ENCODE data around the gene PF4V1.

The PF4V1 gene

DNA sequence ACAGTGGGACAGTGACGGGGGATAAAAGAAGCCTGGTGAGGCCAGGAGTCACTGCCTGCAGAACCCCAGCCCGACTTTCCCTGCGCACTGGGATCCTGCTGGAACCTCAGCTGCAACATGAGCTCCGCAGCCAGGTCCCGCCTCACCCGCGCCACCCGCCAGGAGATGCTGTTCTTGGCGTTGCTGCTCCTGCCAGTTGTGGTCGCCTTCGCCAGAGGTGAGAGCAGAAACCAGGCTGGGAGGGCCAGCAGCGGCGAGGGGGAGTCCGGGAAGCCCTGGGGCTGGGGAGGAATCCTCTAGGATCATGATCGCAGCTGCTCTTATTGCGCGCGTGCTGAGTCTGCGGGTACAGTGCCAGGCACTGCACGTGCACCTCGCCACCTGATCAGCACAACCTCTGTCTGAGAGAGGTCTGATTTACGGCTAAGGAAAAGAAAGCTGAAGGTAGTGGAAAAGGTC lies at the start of gene PF4V1:
TSS of gene PF4V1 (plus strand) at position 51 of the 459 bp plus-strand sequence. CDS start at position 118, 67 bp downstream.
- no peak for DNase-seq

- DNase-seq, result no peak
Measured at GRCh38 chr4:73810191-73810590, 42.9 kb upstream of the PF4V1 start.

GRCh38 chr4:73811841-73812240 lies 41.3 kb upstream of the PF4V1 start:
- DNase-seq, result no peak

GRCh38 chr4:73814679-73815078 lies 38.4 kb upstream of the PF4V1 start:
- no peak for DNase-seq

DNA sequence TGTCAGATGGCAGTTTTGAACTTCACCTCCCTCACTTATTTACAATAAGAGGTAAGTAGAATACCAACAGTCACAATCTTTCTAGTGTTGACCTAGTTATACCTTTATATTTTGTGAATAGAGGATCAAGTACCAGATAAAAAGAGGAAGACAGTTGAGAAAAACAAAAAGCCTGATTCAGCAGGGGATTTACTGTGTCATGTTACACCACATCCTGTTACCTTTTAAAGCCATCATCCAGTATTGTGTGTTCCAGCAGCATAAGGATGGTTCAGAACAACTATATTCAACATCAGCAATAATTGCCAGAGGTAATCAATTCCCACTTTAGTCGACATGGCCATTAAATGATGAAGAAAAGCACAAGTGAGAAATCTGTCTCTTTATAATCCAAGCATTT lies 38.0 kb upstream of the PF4V1 start:
- DNase-seq, result no peak

DNA sequence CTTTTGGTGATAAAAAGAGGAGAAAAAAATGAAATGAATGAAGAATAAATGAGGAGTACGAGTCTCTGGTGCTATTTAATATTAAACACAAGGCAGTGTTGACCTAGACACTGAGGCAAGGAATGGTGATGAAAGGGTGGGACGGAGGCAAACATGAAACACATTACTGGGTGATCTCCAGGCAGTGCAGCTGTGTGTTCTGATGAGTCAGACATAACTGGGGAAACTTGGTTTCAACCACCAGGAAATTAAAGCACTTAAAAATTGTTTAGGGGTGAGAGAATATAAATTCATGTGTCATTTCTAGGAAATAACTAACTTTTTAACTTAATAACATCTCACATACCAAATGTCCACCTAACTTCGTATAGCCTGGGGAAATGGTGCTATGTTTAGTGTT lies 36.3 kb upstream of the PF4V1 start:
- DNase-seq, result no peak

DNA sequence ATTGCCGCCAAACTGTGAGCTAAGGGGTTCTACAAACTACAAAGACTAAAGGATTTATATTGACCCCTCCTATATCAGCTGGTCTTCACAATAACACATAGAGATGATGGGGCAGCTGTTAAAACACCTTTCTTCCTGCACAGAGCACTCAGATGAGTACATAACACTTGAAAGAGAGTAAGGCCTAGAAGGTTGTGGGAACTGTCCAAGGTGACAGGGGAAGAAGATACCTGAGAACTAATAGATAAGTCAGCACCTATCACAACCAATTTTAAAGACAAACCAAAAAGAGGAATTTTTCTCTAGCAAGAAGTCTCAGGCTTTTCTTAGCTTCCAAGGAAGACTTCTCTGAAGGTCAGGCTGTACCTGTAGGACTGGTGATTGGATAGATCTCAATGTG lies 35.8 kb upstream of the PF4V1 start:
- no peak for DNase-seq

DNA sequence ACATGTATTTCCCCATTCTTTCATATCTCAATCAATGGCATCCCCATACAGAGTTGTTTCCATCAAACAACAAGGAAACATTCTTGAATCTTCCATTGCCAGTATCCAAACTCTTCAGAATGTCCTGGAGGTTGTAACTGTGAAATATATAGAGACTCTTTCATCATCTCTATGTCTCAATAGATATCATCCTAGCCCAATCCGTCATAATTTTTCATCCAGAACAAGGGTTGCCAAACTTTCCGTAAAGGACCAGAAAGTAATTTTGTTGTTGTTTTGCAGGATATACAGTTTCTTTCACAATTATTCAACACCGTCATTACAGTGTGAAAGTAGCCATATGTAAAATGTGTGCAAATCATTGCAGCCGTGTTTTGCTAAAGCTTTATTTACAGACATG lies 31.8 kb upstream of the PF4V1 start:
- no peak for DNase-seq

- no peak for DNase-seq
Measured at GRCh38 chr4:73822389-73822788, 30.7 kb upstream of the PF4V1 start.

GRCh38 chr4:73822812-73823504 lies 30.1 kb upstream of the PF4V1 start:
- DNase-seq, result no peak

DNA sequence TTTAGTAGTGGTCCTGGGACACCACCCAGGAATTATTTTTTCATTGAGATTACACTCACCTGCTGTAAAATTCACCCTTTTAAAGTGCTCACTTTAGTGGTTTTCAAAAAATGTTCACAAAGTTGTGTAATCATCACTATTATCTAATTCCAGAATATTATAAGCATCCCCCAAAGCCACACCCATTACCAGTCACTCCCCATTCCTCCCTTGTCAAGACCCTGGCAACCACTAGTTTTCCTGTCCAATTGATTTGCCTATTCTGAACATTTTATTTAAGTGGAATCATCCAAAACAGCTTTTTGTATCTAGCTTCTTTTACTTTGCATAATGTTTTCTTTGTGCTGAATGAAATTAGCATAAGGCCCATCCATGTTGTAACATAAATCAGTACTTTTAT lies 29.3 kb upstream of the PF4V1 start:
- DNase-seq, result no peak

DNA sequence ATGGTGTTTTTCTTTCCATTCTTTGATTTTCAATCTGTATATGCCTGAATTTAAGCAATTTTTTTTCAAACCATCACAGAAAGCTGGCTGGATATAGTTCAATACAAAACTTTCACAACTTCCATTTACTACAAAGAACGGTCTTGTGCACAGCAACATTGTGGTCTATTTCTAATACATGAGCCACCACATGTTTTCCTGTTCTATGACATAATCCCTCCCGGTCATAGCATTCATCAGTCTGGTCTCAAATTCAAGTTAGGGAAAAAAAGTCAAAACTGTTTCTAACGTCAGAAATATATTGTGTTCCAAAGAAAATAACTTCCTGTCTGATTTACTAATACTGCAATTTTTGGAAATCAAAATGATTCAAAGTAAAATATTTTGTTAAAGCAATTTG lies 24.1 kb upstream of the PF4V1 start:
- no peak for DNase-seq

GRCh38 chr4:73831569-73831968 lies 21.5 kb upstream of the PF4V1 start:
- no peak for DNase-seq

DNA sequence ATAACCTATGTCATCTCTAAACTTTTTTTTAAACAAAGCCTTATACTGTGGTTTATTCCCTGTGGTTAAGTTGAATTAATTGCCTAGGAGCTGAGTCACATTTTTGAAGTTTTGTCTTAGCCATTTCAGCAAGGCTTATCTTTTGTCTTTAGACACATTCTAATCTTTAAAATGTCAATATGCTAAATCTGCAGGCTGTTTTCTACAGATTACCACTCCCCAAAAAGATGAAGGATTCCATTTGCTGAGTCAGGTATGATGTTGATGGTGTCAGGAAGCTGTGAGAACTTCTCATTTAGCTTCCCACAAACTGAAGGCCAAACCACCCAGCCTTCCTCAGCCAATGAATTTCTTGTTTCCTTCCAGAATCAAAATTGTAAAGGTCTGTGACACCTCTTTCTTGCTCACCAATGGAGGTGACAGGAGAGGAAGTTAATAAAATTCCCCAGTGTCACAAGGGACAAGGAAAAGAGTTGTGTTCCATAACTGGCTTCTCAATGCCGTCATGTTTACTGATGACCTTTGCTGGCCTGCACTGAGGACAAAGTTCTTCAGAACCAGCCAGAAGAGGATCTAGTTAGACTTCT lies 20.4 kb upstream of the PF4V1 start:
- DNase-seq, result no peak

DNA sequence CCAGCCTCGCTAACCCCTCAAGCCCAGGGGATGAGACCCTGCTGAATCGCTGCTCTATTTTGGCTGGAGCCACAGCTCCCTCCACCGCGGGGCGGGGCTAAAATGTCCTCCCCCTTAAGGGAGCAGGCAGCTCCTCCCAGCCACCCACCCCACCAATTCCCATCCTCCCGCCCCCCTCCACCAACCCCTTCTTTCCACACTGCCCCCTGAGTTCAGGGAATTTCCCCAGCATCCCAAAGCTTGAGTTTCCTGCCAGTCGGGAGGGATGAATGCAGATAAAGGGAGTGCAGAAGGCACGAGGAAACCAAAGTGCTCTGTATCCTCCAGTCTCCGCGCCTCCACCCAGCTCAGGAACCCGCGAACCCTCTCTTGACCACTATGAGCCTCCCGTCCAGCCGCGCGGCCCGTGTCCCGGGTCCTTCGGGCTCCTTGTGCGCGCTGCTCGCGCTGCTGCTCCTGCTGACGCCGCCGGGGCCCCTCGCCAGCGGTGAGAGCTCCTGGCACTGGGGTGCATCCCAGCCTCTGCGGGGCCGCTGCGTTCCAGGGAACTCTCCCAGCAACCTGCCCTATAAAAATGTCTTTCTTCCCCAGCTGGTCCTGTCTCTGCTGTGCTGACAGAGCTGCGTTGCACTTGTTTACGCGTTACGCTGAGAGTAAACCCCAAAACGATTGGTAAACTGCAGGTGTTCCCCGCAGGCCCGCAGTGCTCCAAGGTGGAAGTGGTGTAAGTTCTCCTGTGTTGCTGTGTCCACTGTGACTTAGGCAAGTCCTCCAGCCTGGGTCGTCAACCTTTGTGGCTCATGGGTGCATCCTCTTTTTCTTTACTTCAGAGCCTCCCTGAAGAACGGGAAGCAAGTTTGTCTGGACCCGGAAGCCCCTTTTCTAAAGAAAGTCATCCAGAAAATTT lies 16.5 kb upstream of the PF4V1 start, which contains the start of gene CXCL6:
TSS of gene CXCL6 (plus strand) at position 306 of the 907 bp plus-strand sequence. CDS start at position 379, 73 bp downstream.
- no peak for DNase-seq

DNA sequence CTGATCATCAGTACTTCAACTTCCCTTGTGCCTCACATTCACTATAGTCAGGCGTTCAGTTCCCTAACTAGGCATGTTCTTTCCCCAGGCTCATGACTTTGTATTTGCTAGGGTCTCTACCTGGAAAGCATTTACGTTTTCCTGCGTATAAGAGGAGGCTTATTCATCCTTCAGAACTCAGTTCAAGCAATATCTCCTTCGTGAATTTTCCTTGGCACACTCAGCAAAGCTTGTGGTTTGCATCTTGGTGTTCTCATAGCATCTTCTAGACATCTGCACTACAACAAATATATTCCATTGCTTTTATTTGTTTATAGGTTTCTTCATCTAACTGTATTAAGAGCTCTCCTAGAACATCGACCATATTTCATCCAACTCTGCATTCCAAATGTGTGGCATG lies 14.0 kb upstream of the PF4V1 start:
- DNase-seq, result no peak

GRCh38 chr4:73839715-73840114 lies 13.4 kb upstream of the PF4V1 start:
- DNase-seq, result no peak

DNA sequence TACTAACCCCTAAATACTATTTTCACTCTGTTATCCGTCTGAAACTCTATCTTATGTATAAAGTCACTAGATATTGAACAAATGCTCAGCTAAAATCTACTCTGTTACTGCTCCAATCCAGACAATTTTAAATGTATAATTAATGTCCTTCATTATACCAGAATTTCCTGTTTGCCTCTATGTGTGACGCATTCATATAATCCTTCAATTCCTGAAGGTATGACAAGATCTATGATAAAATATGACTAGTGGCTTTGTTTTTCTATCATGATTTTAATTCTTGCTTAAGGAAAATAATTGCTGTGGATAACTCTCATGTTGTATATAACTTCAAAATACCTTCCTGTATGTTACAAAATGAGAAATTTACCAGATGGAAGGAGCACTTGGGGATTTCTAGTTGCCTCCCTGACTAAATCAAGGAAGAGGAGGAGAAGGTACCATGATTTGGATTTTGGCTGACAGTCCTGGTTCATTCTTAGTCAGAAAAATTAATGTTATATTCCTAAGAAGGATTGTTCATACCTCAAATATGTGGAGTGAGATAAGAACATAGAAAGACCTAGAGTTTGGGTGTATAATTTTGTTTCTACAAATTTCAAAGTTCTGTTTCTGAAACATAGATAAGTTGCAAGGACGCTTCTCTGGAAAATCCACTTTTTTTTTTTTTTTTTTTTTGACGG lies 11.7 kb upstream of the PF4V1 start:
- DNase-seq, result no peak

DNA sequence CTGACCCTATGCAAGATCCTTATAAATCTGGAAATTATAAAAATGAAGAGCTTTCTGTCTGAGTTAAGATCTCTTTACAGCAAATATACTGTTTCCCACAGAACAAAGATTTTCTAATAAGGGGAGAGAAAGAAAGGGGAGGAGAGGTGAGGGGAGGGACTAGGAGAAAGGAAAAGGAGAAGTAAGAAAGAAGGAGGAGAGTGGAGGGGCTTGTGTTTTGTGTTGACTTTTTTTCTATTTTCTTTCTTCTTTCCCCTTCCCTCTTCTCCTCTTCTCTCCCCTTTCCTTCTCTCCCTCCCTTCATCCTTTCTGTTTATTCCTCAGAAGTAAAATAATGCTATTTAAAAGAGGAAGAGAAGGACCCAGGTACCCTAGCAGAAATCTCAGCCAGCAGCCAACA lies 10.4 kb upstream of the PF4V1 start:
- no peak for DNase-seq

- no peak for DNase-seq
Measured at GRCh38 chr4:73843369-73843768, 9.7 kb upstream of the PF4V1 start.

- no peak for DNase-seq
Measured at GRCh38 chr4:73844345-73844744, 8.8 kb upstream of the PF4V1 start.

DNA sequence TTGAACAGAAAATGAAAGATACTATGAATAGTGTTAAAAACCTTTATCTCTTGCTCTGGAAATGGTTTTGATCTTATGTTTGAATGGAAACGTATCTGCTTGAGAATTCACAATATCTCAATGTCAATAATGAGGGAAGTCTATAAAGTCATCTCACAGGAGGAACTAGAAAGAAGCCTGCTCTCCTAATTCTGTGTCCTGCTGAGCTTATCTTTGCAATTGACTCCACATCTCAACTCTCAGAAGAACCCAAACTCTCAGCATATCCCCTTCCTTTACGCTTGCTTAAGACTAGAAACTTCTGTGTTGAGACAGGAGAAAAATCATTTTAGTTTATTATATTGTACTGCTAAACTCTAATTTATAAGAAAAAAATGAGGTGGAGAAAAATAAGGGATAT lies 8.3 kb upstream of the PF4V1 start:
- DNase-seq, result no peak
